GM18526 (cell line): ENCODE measurements around the gene CCNA2.

ENCODE experiments used
- POLR2A ChIP-seq: IDR thresholded peaks from 3 replicates; pipeline ENCODE4 v1.6.1; 2011; ENCODE audit not compliant: insufficient read length; ENCODE audit errors: extremely low read depth

Gene CCNA2

DNA sequence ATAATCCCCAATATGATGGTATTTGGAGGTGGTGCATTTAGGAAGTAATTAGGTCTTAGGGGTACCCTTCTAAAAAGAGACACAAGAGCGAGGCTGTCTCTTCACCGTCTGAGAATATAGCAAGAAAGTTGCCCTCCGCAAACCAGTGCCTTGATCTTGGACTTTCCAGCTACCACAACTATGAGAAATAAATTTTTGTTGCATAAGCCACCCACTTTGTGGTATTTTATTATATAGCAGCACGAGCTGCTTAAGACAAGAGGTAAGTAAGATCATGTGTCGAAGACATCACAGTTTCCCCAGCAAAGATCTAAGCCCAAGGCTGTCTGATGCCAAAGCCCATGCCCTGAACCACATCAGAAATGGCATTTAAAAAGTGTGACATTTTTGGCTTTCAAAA, 32.2 kb downstream of the CCNA2 start:
- no peak for TF ChIP-seq POLR2A

DNA sequence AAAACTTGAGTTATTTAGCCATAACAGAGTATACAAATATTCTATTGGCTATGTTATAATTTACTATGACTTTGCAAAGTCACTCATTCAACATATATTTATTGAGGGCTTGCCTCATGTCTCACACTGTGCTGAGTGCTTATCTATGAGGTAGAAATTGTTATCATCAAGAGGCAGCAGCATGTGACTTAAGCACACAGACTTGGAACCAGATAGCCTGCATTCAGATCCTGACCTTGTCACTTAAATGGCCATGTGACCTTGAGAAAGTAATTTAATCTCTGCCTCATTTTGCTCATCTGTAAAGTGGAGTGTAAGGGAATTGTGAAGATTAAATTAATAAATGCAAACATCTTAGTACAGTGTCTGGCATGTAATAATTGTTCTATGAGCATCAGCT, 32.7 kb downstream of the CCNA2 start:
- TF ChIP-seq POLR2A = no peak

DNA sequence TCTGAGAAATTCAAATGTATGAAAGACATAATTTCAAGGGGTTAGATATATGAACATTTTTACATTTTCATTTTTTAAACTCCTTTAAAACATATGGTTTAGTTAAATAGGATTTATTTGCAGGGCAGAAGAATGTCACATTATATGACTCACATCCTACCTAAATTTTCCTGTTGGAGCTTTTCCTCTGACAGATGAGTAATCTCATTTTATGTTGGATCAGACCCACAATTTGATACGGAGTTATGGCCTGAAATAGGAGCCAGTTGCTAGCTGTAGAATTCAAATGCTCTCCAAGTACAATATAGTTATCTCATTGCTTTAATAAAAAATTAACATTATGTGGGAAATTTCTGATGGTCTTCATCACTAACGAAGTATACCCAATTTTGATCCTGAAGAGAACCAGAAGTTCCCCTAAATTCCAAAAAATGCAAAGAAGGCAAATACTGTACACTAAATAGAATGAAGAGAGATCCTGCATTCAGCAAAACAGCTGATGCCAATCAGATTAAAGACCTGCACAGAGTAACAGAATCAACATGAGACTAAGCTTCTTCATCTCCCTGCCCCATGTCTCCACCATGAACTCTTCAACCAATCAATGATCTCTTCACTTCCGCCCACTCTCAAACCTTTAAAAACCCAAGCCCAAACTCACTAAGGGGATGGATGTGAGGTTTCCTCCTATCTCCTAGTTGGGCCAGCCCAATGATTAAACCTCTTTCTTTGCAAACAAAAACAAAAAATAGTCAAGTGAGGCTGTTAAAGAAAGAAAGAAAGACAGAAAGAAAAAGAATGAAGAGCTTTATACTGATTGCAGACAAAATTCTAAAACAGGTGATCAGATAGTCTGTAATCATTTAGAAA, 33.5 kb downstream of the CCNA2 start:
- no peak for TF ChIP-seq POLR2A

DNA sequence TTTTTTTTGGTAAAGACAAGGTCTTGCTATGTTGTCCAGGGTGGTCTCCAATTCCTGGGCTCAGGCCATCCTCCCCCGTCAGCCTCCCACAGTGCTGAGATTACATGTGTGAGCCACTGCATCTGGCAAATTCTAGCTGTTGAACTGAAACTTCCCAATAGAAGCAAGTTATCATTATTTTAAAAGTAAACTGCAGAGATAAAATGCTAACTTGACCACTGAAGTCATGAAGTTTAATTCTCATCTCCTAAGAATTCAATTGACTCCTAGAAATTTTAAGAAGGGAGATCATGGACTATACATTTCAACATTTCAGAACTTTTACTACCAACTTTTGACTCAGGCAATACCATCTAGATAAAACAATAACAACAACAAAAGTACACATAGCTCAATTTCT, 34.2 kb downstream of the CCNA2 start:
- TF ChIP-seq POLR2A = no peak

DNA sequence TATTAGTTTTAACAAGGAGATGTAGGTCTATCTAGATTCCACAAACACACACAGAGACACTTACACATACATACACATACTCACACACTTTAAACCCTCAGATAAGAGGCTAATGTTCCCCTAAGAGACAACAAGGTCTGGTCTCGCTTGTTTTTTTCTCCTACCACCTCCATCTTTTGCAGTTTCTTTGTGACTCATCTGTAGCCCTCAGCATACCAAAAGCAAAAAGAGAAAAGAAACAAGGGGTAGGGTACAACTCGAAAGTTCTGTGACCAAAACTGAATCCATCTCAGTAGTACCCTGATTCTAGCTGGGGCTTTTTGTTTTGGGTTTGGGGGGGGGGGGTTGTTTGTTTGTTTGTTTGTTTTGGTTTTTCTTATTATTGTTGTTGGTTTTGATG, 34.8 kb downstream of the CCNA2 start:
- TF ChIP-seq POLR2A = no peak

DNA sequence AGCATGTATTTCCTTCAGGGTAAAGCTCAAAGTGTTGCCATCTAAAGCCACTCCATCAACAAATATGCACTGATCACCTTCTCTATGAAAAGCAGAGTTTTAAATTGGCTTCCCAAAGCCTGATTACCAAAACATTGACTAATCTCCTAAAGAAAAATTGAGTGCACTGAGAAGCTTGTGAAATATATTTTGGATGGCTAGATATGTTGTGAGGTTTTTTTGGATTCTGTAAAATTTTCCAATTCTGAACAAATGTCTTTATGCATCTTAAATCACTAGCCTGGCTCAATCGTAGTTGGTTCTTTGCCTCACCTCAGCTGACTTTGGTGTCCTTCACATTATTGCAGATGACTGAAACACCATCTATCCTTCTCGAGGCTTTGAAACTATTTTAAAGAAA, 37.5 kb downstream of the CCNA2 start:
- no peak for TF ChIP-seq POLR2A

DNA sequence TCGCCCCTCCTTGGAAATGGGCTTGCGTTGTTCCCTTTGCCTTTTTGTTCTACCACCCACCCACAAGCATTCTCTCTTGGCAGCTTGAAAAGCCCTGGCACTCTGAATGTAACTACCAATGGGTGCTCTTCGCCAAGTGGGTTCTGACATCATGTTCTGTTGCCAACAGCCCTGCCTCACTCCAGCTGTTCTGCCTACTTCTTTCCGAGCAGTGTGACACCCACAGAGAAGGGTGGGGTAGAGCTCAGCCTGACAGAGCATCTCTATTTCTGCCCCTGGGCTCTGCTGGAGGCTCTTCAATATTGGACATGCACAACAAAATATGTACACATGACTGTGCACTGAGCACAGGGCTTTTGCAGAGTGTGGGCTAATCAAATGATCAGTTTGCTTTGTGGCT, 38.2 kb downstream of the CCNA2 start:
- no peak for TF ChIP-seq POLR2A

DNA sequence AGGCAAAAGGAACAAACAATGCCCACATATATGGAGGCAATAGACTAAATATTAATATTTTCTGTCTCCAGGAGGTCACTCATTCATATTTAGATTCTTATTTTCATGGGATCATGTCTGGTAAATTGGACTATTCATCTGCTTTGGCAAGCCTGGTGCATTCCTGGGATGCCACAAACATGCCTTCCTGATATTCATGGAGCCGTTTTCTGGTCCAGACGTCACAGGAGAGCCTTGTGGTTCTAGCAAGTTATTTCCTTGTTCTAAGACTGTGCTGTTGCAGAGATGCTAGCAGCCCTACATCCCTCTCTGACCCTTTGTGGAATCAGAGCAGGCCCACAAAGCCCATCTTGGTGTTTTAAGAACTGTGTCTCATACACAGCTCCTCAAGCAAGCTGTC, 38.7 kb downstream of the CCNA2 start:
- TF ChIP-seq POLR2A = no peak

DNA sequence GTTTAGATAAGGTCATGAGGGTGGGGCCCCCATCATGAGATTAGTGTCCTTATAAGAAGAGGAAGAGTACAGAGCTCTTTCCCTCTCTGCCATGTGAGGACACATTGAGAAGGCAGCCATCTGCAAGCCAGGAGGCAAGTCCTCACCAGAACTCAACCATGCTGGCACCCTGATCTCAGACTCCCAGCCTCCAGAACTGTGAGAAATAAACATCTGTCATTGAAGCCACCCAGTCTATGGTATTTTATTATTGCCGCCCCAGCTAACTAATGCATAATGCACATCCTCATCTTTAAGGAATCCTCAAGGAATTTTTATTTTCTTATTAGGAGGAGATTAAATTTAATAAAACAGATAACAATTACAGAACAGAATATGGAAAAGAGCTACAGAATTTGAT, 39.3 kb downstream of the CCNA2 start:
- TF ChIP-seq POLR2A = no peak

DNA sequence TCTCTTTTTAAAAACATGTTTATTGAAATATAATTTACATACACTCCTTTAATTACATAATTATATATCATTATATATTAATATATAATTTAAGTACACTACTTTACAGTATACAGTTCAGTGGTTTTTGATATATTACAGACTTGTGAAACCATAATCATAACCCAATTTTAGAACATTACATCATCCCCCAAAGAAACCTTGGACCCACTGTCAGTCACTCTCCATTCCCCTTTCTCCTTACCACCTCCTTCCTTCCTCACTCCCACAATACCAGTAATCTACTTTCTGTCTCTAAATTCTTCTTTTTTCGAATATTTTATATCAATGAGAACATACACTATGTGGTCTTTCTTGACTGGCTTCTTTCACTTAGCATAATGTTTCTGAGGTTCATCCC, 40.5 kb downstream of the CCNA2 start:
- no peak for TF ChIP-seq POLR2A

DNA sequence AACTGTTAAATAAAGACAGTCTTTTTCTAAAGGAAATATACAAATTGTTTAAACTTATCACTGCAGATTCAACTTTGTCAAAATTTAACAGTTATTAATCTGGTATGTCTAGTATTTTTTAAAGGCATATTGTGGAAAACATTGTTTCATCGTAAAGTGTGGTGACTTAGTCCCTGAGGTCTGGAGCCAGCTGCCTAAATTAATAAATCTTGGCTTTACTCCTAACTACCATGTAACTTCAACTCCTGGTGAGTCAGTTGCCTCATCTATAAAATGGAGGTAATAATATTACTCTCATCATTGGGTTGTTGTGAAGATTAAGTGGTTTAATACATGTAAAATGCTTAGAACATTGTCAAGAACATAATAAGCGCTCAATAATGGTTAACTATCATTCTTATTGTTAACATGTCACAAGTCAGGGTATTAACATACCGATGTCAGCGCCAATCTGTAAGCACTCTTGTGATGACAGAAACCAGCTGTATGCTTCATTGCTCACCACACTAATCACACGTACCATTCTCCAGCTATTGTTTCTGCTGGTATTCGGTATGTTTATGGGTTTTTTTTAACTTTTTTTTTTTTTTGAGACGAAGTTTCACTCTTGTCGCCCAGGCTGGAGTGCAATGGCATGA, 44.6 kb downstream of the CCNA2 start:
- no peak for TF ChIP-seq POLR2A

DNA sequence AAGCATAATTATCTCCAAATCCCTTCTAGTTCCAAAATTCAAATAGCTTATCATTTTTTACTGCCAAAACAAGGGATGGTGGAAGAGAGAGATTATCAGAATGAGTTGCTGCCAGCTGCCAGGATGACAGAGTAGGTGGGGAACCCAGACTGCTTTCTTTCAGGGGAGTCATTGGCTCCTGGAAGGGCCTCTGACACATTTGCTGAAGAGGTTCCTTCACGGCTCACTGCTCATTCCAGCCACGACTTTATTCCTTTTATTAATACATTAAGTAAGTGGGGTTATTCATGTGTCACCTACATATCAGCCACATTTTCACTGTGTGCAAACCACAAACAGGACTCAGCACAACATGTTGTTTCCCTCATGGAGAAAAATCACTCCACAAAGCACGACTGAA, 46.1 kb downstream of the CCNA2 start:
- no peak for TF ChIP-seq POLR2A

DNA sequence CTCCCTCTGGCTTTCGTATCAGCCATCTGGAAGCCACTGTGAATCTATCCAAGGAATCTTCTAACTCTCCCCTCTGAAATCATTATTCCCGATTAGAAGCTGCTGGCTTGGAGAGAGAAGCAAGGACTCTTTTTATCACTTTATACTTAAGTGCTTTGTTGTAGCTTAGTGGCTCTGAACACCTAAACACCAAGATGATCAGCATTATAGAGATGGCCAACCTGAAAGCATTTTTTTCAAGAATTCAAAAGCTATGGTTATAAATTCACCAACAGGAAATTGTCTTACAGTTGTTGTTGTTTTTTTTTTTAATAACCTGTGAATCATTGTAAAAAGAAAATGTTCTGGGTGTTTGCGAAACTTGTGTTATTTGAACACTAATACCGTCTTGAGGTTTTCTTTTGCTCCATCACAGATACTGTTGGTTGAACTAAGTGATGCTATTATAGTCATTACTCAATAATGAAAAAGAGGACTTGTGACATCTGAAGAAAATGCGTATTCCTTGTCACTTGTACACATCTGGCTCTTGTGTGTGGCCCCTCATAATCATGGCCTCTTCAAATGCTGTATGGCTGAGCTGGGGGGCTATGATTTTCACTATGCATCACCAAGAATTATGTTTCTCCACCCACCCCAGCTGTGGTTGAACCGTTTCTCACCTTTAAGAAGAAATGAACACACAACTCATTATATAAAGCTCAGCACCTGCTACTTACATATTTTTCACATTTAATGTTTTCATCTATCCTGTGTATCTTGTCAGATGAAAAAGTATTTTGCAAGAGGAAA, 46.9 kb downstream of the CCNA2 start:
- TF ChIP-seq POLR2A = no peak

DNA sequence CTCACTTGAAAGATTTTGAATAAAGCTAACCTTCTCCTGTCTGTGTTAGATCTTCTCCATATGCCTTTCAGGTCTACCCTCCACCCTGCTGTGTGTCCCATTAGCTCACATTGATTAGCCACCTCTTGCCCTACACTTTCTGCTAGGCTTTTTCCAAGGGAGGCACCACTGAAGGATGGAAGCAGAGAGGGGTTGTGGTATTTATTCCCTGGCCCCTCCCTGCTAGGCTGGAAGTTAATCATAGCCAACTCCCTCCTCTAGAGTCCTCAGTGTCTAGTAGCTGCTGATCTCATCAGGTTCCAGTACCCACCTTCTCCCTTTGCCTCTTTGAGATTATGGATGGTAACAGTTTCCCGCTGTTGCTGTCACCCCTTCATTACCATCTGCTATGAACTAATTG, 49.8 kb downstream of the CCNA2 start:
- TF ChIP-seq POLR2A = no peak

DNA sequence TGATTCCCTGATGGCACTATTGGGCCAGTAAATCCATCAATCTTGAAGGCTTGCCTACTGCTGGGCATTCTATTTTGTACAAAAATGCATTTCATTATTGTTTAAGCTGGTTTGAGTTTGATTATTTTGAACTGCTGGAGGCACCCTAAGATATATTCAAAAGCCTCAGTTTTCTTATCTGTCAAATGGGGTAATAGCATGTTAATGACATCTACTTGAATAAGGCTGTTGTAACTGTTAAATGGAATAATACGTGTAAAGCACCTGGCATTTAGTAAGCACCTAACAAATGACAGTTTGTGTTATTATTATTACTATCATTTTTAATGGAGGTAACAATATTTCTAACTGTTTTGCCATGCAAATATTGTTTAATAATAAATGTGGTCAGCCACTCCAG, 51.8 kb downstream of the CCNA2 start:
- TF ChIP-seq POLR2A = no peak

DNA sequence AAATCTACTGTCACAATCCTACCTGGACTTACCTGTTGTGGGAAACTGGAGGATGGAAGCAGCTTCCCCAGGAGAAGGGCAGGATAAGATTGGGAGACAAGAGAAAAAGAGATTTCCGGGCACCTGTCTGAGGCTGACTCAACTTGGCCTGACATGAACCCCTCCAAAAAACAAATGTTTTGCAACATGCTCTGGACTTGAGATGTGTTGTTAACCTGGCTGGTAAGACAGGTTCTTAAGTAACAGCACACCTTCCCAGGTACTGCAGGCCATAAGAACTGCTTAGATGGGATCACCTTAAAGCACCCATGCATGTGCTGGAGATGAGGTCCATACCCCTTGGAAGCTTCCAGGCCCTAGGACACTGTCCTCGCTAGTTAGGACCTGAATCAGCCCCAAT, 54.3 kb downstream of the CCNA2 start:
- no peak for TF ChIP-seq POLR2A
